ENCODE data around the gene CCDC86.
"Not testable (repeated sequence)": the region's sequence is repeated elsewhere in the genome, so short reads cannot be mapped to it uniquely, and the experiment has no call there.

CCDC86 gene

GRCh38 chr11:60816590-60817157 lies 25.2 kb upstream of the CCDC86 start:
- no peak for TF ChIP-seq ZFX (IDR thresholded peaks at IDR 0.05)
- TF ChIP-seq, protein P1, sequence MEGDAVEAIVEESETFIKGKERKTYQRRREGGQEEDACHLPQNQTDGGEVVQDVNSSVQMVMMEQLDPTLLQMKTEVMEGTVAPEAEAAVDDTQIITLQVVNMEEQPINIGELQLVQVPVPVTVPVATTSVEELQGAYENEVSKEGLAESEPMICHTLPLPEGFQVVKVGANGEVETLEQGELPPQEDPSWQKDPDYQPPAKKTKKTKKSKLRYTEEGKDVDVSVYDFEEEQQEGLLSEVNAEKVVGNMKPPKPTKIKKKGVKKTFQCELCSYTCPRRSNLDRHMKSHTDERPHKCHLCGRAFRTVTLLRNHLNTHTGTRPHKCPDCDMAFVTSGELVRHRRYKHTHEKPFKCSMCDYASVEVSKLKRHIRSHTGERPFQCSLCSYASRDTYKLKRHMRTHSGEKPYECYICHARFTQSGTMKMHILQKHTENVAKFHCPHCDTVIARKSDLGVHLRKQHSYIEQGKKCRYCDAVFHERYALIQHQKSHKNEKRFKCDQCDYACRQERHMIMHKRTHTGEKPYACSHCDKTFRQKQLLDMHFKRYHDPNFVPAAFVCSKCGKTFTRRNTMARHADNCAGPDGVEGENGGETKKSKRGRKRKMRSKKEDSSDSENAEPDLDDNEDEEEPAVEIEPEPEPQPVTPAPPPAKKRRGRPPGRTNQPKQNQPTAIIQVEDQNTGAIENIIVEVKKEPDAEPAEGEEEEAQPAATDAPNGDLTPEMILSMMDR (conservative IDR thresholded peaks at IDR 0.05), result no peak
- no peak overlapping the region for H3K27ac ChIP-seq

DNA sequence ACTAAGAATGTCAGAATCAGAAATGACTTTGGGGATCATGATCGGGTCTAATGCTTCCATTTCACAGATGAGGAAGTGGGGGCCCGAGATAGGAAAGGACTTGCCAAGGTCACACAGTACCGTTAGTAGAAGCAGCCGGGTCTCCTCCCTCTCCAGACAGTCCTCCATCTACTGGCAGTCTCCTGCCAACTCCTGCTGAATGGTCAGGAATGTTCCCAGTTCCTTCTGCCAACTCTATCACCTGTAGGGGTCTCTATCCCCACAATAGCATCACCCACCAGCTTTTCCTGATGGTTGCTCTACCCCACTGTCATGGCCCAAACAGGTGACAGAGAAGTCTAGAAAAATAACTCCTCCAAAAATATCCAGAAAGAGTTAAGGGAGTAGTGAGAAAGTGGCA lies 23.9 kb upstream of the CCDC86 start:
- no peak for TF ChIP-seq ZFX (IDR thresholded peaks at IDR 0.05)
- TF ChIP-seq, protein P1 (conservative IDR thresholded peaks at IDR 0.05), result no peak
- H3K27ac ChIP-seq, result no peak overlapping the region

- no peak overlapping the region for H3K27ac ChIP-seq
- no peak for TF ChIP-seq ZFX (IDR thresholded peaks at IDR 0.05)
Measured at GRCh38 chr11:60821827-60822599, 19.9 kb upstream of the CCDC86 start.

DNA sequence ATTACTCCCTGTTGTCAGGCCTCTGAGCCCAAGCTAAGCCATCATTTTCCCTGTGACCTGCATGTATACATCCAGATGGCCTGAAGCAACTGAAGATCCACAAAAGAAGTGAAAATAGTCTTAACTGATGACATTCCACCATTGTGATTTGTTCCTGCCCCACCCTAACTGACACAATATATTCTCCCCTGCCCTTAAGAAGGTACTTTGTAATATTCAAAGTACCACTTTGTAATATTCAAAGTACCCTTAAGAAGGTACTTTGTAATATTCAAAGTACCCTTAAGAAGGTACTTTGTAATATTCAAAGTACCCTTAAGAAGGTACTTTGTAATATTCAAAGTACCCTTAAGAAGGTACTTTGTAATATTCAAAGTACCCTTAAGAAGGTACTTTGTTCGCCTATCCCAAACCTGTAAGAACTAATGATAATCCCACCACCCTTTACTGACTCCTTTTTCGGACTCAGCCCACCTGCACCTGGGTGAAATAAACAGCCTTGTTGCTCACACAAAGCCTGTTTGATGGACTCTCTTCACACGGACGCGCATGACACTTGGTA lies 18.1 kb upstream of the CCDC86 start:
- not testable (repeated sequence) for H3K27ac ChIP-seq

DNA sequence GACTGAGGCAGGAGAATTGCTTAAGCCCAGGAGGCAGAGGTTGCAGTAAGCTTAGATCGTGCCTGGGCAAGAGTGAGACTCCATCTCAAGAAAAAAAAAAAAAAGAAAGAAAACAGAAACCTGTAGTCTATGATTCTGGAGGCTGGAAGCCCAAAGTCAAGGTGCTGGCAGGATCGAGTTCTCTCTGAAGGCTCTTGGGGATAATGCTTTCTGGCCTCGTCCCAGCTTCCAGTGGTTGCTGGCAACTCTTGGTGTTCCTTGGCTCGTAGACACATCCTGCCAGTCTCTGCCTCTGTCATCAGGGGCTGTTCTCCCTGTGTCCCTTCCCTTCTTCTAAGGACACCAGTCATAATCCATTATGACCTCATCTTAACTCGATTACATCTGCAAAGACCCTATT lies 16.8 kb upstream of the CCDC86 start:
- TF ChIP-seq, protein P1 (conservative IDR thresholded peaks at IDR 0.05), result no peak
- no peak for TF ChIP-seq ZFX (IDR thresholded peaks at IDR 0.05)

DNA sequence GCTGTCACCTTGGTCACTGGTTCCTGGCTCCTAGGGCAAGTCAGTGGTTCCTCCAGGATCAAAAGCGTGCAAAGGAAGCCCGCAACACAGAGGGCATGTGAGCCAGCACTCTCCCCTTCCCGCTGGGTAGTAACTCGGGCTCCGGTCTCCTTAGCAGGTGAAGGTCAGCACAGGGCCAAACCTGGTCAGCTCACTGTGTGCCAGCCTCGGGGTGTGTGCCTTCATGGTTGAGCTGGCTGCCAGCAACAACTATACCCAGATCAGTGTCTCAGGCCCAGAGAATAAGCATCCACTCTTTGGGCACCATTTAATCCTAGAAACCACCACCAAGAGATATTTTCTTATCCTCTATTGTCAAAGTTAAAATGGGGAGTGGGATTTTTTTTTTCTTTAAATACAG lies 16.1 kb upstream of the CCDC86 start:
- no peak overlapping the region for H3K27ac ChIP-seq
- TF ChIP-seq, protein P1 (conservative IDR thresholded peaks at IDR 0.05), result no peak
- TF ChIP-seq ZFX (IDR thresholded peaks at IDR 0.05), result no peak

More for the DNA sequence above, 16.8 kb upstream of the CCDC86 start:
- no peak overlapping the region for H3K27ac ChIP-seq

- TF ChIP-seq, protein P1 (conservative IDR thresholded peaks at IDR 0.05), result no peak
- no peak for TF ChIP-seq ZFX (IDR thresholded peaks at IDR 0.05)
- no peak overlapping the region for H3K27ac ChIP-seq
Measured at GRCh38 chr11:60830478-60831142, 11.3 kb upstream of the CCDC86 start.

DNA sequence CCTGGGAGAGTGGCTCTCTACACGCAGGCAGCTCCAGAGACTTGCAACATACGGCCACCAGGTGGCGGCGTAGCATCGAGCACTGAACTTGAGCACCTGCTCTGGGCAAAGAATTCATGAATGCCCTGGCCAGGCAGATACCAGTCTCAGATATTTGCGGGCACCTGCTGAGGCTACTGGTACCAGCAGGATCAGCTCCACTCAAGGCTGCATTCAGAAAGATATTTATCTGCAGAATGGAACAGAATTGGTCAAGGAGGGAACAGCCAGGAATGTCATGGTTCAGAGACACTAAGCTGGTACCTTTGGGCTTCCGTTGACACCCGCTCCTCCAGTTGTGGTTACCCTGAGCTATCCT lies 10.8 kb upstream of the CCDC86 start:
- H3K27ac ChIP-seq, result no peak overlapping the region
- no peak for TF ChIP-seq ZFX (IDR thresholded peaks at IDR 0.05)
- TF ChIP-seq, protein P1 (conservative IDR thresholded peaks at IDR 0.05), result peak; percentile 97
